Parathyroid adenoma (tissue), 2 donors: ENCODE results near the gene SUGP2.

ENCODE experiments used
- H2AFZ ChIP-seq: fragments of 300-600 bp; sonication (generic); one replicate; pipeline ENCODE4 v1.7.0; 2017; ENCODE audit warnings: antibody characterized with exemption, mild to moderate bottlenecking
- H3K27ac ChIP-seq: fragments of 300-600 bp; sonication (generic); one replicate; pipeline ENCODE4 v1.7.0; 2017
- H3K27me3 ChIP-seq: fragments of 300-600 bp; sonication (generic); one replicate; pipeline ENCODE4 v1.7.0; 2017; ENCODE audit warnings: low read length; ENCODE audit not compliant: control insufficient read depth, insufficient read depth
- H3K36me3 ChIP-seq: fragments of 300-600 bp; sonication (generic); one replicate; pipeline ENCODE4 v1.7.0; 2017; ENCODE audit warnings: low read length; ENCODE audit not compliant: control insufficient read depth, insufficient read depth
- H3K4me1 ChIP-seq: fragments of 300-600 bp; sonication (generic); one replicate; pipeline ENCODE4 v1.7.0; 2017; ENCODE audit warnings: control low read depth
- H3K4me2 ChIP-seq: fragments of 300-600 bp; sonication (generic); one replicate; pipeline ENCODE4 v1.7.0; 2017; ENCODE audit warnings: low read length
- H3K4me3 ChIP-seq: fragments of 300-600 bp; sonication (generic); one replicate; pipeline ENCODE4 v1.7.0; 2017; ENCODE audit warnings: low read depth, low read length
- H3K79me2 ChIP-seq: fragments of 300-600 bp; sonication (generic); one replicate; pipeline ENCODE4 v1.7.0; 2017; ENCODE audit warnings: control low read depth
- H3K9ac ChIP-seq: fragments of 300-600 bp; sonication (generic); one replicate; pipeline ENCODE4 v1.7.0; 2017; ENCODE audit warnings: mild to moderate bottlenecking
- H3K9me3 ChIP-seq: fragments of 300-600 bp; sonication (generic); one replicate; pipeline ENCODE4 v1.7.0; 2017; ENCODE audit warnings: low read length; ENCODE audit not compliant: control insufficient read depth
- TF ChIP-seq, protein P1 (sequence below): fragments of 300-600 bp; sonication (generic); IDR thresholded peaks from one replicate; pipeline ENCODE4 v1.7.0; 2017; ENCODE audit warnings: antibody characterized with exemption, mild to moderate bottlenecking
- donor health status: primary hyperparathyroidism.

Gene SUGP2

GRCh38 chr19:18996351-18996750 lies 37.0 kb downstream of the SUGP2 start:
- no peak overlapping the region for H3K9ac ChIP-seq
- no peaks in the 10 kb centered on the region for H3K4me1 ChIP-seq
- no peaks in the 10 kb centered on the region for H3K79me2 ChIP-seq
- H3K9me3 ChIP-seq = no peaks in the 10 kb centered on the region
- H3K4me3 ChIP-seq = no peak overlapping the region
- H2AFZ ChIP-seq = no peak overlapping the region
- no peaks in the 10 kb centered on the region for H3K27me3 ChIP-seq
- H3K36me3 ChIP-seq = no peaks in the 10 kb centered on the region
- TF ChIP-seq, protein P1, sequence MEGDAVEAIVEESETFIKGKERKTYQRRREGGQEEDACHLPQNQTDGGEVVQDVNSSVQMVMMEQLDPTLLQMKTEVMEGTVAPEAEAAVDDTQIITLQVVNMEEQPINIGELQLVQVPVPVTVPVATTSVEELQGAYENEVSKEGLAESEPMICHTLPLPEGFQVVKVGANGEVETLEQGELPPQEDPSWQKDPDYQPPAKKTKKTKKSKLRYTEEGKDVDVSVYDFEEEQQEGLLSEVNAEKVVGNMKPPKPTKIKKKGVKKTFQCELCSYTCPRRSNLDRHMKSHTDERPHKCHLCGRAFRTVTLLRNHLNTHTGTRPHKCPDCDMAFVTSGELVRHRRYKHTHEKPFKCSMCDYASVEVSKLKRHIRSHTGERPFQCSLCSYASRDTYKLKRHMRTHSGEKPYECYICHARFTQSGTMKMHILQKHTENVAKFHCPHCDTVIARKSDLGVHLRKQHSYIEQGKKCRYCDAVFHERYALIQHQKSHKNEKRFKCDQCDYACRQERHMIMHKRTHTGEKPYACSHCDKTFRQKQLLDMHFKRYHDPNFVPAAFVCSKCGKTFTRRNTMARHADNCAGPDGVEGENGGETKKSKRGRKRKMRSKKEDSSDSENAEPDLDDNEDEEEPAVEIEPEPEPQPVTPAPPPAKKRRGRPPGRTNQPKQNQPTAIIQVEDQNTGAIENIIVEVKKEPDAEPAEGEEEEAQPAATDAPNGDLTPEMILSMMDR = no peak
- no peak overlapping the region for H3K27ac ChIP-seq
- no peak overlapping the region for H3K4me2 ChIP-seq

GRCh38 chr19:18995804-18996241 lies 37.5 kb downstream of the SUGP2 start:
- TF ChIP-seq, protein P1 = peak; percentile 14
- H2AFZ ChIP-seq = no peak overlapping the region
- H3K9ac ChIP-seq = no peak overlapping the region
- no peaks in the 10 kb centered on the region for H3K9me3 ChIP-seq
- no peaks in the 10 kb centered on the region for H3K27me3 ChIP-seq
- no peaks in the 10 kb centered on the region for H3K36me3 ChIP-seq
- H3K27ac ChIP-seq = no peak overlapping the region
- H3K79me2 ChIP-seq = no peaks in the 10 kb centered on the region
- H3K4me2 ChIP-seq = no peak overlapping the region
- H3K4me1 ChIP-seq = no peaks in the 10 kb centered on the region
- H3K4me3 ChIP-seq = no peak overlapping the region

DNA sequence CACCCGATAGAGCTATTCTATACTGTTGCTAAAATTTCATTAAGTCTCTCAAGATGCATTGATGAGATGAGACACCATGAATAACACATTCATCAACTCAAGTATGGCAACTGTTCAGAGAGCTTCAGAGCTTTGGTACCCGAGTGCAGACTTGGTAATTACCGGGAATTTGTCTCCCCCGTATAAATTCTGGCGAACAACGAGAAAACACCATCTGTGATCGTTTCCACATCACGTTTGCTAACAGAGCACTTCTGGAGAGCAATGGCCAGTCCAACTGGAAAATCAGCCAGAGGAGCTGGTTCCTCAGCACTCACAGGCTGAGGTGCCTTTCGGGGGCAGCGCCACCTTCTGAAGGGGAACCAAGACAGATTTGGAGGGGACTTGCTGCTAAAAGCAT lies 40.2 kb downstream of the SUGP2 start:
- H3K9me3 ChIP-seq = no peaks in the 10 kb centered on the region
- no peaks in the 10 kb centered on the region for H3K27me3 ChIP-seq
- no peak overlapping the region for H3K4me2 ChIP-seq
- H3K4me1 ChIP-seq = no peaks in the 10 kb centered on the region
- TF ChIP-seq, protein P1 = no peak
- no peaks in the 10 kb centered on the region for H3K79me2 ChIP-seq
- H3K9ac ChIP-seq = no peak overlapping the region
- no peaks in the 10 kb centered on the region for H3K36me3 ChIP-seq
- no peak overlapping the region for H3K27ac ChIP-seq
- H3K4me3 ChIP-seq = no peak overlapping the region
- no peak overlapping the region for H2AFZ ChIP-seq

DNA sequence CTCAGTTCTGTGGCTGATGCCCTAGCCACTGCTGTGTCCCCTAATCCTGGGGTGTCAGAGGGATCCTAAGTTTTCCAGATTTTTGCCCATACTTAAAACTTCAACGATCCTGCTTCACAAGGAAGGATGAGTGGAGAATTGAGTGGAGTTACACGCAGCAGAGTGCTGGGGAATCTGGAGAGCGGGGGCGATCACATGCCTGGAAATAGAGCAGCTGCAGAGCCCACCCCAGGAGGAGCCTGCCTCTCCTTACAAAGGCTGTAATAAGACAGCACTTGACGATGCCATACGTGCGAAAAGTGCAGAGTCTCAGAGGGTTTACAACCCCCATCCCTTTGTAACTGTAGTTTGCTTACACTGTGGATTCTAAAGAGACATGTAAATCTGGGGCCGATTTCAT lies 40.6 kb downstream of the SUGP2 start:
- no peaks in the 10 kb centered on the region for H3K4me1 ChIP-seq
- H3K4me3 ChIP-seq = no peak overlapping the region
- no peak overlapping the region for H2AFZ ChIP-seq
- TF ChIP-seq, protein P1 = no peak
- H3K79me2 ChIP-seq = no peaks in the 10 kb centered on the region
- no peaks in the 10 kb centered on the region for H3K36me3 ChIP-seq
- H3K9ac ChIP-seq = no peak overlapping the region
- no peak overlapping the region for H3K27ac ChIP-seq
- H3K27me3 ChIP-seq = no peaks in the 10 kb centered on the region
- H3K9me3 ChIP-seq = no peaks in the 10 kb centered on the region
- no peak overlapping the region for H3K4me2 ChIP-seq

DNA sequence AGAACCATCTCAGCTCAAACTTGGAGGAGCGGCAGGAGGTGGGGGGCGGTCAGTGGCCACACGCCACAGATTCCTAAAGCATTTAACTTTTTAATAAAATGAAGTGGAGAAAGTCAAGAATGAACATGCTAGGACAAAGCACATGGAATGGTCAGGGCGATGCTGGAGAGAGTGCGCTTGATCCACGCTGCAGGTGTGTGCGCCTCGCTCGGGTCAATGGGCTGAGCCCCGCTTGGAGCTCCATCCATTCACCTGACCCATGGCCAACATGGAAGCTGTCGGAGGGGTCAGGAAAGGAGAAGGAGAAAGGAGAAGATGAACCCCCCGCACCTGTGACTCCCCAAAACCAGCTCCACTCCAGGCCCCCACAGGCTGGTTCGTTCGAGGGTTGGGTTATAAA lies 41.8 kb downstream of the SUGP2 start:
- no peak overlapping the region for H3K9ac ChIP-seq
- no peaks in the 10 kb centered on the region for H3K36me3 ChIP-seq
- H3K4me1 ChIP-seq = peaks cover 2% of the 10 kb centered on the region
- TF ChIP-seq, protein P1 = no peak
- H2AFZ ChIP-seq = no peak overlapping the region
- no peak overlapping the region for H3K4me3 ChIP-seq
- H3K27me3 ChIP-seq = no peaks in the 10 kb centered on the region
- no peaks in the 10 kb centered on the region for H3K79me2 ChIP-seq
- no peak overlapping the region for H3K4me2 ChIP-seq
- H3K27ac ChIP-seq = no peak overlapping the region
- H3K9me3 ChIP-seq = no peaks in the 10 kb centered on the region
